Erythroblast (primary cell): ENCODE measurements around the gene EPM2A.

Experiments
- DNase-seq, 2 experiments: peaks; one replicate each; lab custom pipeline; 2025; lab: John Stamatoyannopoulos, UW
- GATA1 ChIP-seq: IDR thresholded peaks from 2 replicates; pipeline ENCODE4 v1.6.1; 2011; ENCODE audit warnings: low read depth, mild to moderate bottlenecking, control low read depth, low read length, moderate library complexity
- POLR2A ChIP-seq: IDR thresholded peaks from 2 replicates; pipeline ENCODE4 v1.6.1; 2011; ENCODE audit warnings: mild to moderate bottlenecking, low read length

The EPM2A gene

GRCh38 chr6:145673504-145673903, 61.8 kb downstream of the EPM2A start:
- TF ChIP-seq POLR2A (no peak), GATA1 (no peak)
- no peak for DNase-seq

GRCh38 chr6:145670311-145670710, 65.0 kb downstream of the EPM2A start:
- no peak for TF ChIP-seq GATA1
- TF ChIP-seq POLR2A: no peak
- no peak for DNase-seq

GRCh38 chr6:145669627-145670034, 65.7 kb downstream of the EPM2A start:
- no peak for DNase-seq
- no peak for TF ChIP-seq POLR2A
- no peak for TF ChIP-seq GATA1

GRCh38 chr6:145668844-145669243, 66.5 kb downstream of the EPM2A start:
- no peak for DNase-seq
- no peak for TF ChIP-seq POLR2A
- TF ChIP-seq GATA1: no peak

- no peak for DNase-seq
- no peak for TF ChIP-seq GATA1
- no peak for TF ChIP-seq POLR2A
These were observed 74.6 kb downstream of the EPM2A start for GRCh38 chr6:145660676-145661075.

- no peak for TF ChIP-seq GATA1
- no peak for TF ChIP-seq POLR2A
- DNase-seq: no peak
These were observed 79.2 kb downstream of the EPM2A start for GRCh38 chr6:145656128-145656527.

- DNase-seq: no peak
These were observed 82.7 kb downstream of the EPM2A start for GRCh38 chr6:145652572-145652971.

GRCh38 chr6:145651988-145652387, 83.3 kb downstream of the EPM2A start:
- no peak for DNase-seq
- TF ChIP-seq GATA1: no peak
- TF ChIP-seq POLR2A: no peak

More at GRCh38 chr6:145652572-145652971, 82.7 kb downstream of the EPM2A start:
- no peak for TF ChIP-seq GATA1
- TF ChIP-seq POLR2A: no peak

GRCh38 chr6:145648149-145648548, 87.2 kb downstream of the EPM2A start:
- TF ChIP-seq GATA1: no peak
- TF ChIP-seq POLR2A: no peak

GRCh38 chr6:145647602-145648001, 87.7 kb downstream of the EPM2A start:
- TF ChIP-seq GATA1: no peak
- TF ChIP-seq POLR2A: no peak
- DNase-seq: no peak

More at GRCh38 chr6:145648149-145648548, 87.2 kb downstream of the EPM2A start:
- DNase-seq: no peak

GRCh38 chr6:145643760-145644159, 91.6 kb downstream of the EPM2A start:
- no peak for DNase-seq

GRCh38 chr6:145633981-145634627, 101.2 kb downstream of the EPM2A start:
- no peak for TF ChIP-seq POLR2A
- TF ChIP-seq GATA1: no peak
- peak; percentile 76 to 87 for DNase-seq

More at GRCh38 chr6:145643760-145644159, 91.6 kb downstream of the EPM2A start:
- TF ChIP-seq POLR2A (no peak), GATA1 (no peak)

GRCh38 chr6:145632971-145633370, 102.3 kb downstream of the EPM2A start:
- TF ChIP-seq POLR2A (no peak), GATA1 (no peak)
- no peak for DNase-seq

GRCh38 chr6:145631374-145631773, 103.9 kb downstream of the EPM2A start:
- no peak for DNase-seq
- TF ChIP-seq POLR2A: no peak
- no peak for TF ChIP-seq GATA1

GRCh38 chr6:145630598-145630997, 104.7 kb downstream of the EPM2A start:
- no peak for DNase-seq
- TF ChIP-seq GATA1: no peak
- no peak for TF ChIP-seq POLR2A

GRCh38 chr6:145629478-145629877, 105.8 kb downstream of the EPM2A start:
- no peak for DNase-seq
- TF ChIP-seq POLR2A (no peak), GATA1 (no peak)
